ENCODE measurements around the gene CYP51A1.
"Not testable (repeated sequence)": the region's sequence is repeated elsewhere in the genome, so short reads cannot be mapped to it uniquely, and the experiment has no call there.

The CYP51A1 gene

GRCh38 chr7:92134271-92135051 is at the start of gene CYP51A1:
Gene CYP51A1, minus strand, starts transcription at chr7:92134477. Its CDS starts 113 bp downstream, at chr7:92134364.
- DNase-seq: peak; percentile 91

GRCh38 chr7:92178928-92179924 is 44.9 kb upstream of the CYP51A1 start, which contains the start of gene LRRD1:
Gene LRRD1, minus strand, starts transcription at chr7:92179142. Its CDS starts 13,940 bp downstream, at chr7:92165202.
- peak; percentile 92 for DNase-seq

- DNase-seq: no peak
Observed at GRCh38 chr7:92177362-92177761, 43.1 kb upstream of the CYP51A1 start.

- DNase-seq: not testable (repeated sequence)
Observed at GRCh38 chr7:92169529-92169928, 35.3 kb upstream of the CYP51A1 start.

GRCh38 chr7:92161271-92161670 is 27.0 kb upstream of the CYP51A1 start:
- DNase-seq: no peak

- DNase-seq: no peak
Observed at GRCh38 chr7:92158660-92159575, 24.6 kb upstream of the CYP51A1 start.

GRCh38 chr7:92156990-92157389 is 22.7 kb upstream of the CYP51A1 start:
- DNase-seq: no peak

- no peak for DNase-seq
Observed at GRCh38 chr7:92155108-92155739, 20.9 kb upstream of the CYP51A1 start.

GRCh38 chr7:92150450-92151017 is 16.3 kb upstream of the CYP51A1 start:
- no peak for DNase-seq

- no peak for DNase-seq
Observed at GRCh38 chr7:92149736-92150239, 15.5 kb upstream of the CYP51A1 start.

GRCh38 chr7:92143192-92143880 is 9.1 kb upstream of the CYP51A1 start:
- DNase-seq: not testable (repeated sequence)

GRCh38 chr7:92142791-92143190 is 8.5 kb upstream of the CYP51A1 start:
- not testable (repeated sequence) for DNase-seq

- no peak for DNase-seq
Observed at GRCh38 chr7:92141161-92141560, 6.9 kb upstream of the CYP51A1 start.

GRCh38 chr7:92137557-92137956 is 3.3 kb upstream of the CYP51A1 start:
- DNase-seq: no peak

GRCh38 chr7:92135052-92135889 is 994 bp upstream of the CYP51A1 start:
- no peak for DNase-seq

GRCh38 chr7:92133737-92134270 is 473 bp downstream of the CYP51A1 start:
- DNase-seq: peak; percentile 56

GRCh38 chr7:92133133-92133736 is 1.0 kb downstream of the CYP51A1 start:
- DNase-seq: no peak

- no peak for DNase-seq
Observed at GRCh38 chr7:92131764-92132330, 2.4 kb downstream of the CYP51A1 start.

- DNase-seq: no peak
Observed at GRCh38 chr7:92131093-92131492, 3.2 kb downstream of the CYP51A1 start.

Measured in CD4-positive, alpha-beta T cell treated with Interleukin-6 for 4 hours (primary cell).